ENCODE data around the gene UFM1.
"Not testable (repeated sequence)": the region's sequence is repeated elsewhere in the genome, so short reads cannot be mapped to it uniquely, and the experiment has no call there.

UFM1 gene

DNA sequence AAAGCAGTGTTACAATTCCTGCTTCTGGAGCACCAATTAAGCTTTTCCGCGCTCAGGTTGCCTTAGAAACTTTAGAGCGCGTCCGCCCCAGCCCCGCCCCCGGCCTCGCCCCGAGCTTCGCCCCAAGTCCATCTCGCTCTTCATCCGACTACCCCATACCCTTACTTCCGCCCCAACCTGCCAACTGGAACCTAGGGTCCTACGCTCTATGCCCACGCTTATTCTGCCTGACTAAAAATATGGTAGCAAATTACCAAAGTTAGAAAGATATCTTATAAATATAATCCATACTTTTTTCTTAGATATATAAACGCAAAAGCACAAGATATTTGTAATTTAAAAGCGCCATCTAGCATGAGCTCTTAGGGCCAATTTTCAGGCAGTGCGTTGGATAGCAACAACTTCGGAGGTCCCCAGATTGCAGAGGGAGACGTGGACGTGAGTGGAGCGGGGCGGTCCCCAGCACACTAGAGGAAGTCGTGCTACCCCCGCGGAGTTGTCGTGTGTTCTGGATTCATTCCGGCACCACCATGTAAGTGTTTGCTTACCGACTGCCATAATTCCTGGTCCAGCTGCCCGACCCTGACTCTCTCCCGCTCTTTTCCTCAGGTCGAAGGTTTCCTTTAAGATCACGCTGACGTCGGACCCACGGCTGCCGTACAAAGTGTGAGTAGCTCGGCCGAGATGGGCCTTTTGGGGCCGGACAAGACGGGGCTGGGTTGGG lies at the start of gene UFM1:
Gene UFM1, plus strand, starts transcription at position 462 of the 724 bp plus-strand sequence. Its CDS starts 69 bp downstream, at position 531.
- H3K4me3 ChIP-seq (ENCODE audit: low read depth, low read length): peak within 1 kb of the TSS; percentile 81
- TF ChIP-seq, protein P1, sequence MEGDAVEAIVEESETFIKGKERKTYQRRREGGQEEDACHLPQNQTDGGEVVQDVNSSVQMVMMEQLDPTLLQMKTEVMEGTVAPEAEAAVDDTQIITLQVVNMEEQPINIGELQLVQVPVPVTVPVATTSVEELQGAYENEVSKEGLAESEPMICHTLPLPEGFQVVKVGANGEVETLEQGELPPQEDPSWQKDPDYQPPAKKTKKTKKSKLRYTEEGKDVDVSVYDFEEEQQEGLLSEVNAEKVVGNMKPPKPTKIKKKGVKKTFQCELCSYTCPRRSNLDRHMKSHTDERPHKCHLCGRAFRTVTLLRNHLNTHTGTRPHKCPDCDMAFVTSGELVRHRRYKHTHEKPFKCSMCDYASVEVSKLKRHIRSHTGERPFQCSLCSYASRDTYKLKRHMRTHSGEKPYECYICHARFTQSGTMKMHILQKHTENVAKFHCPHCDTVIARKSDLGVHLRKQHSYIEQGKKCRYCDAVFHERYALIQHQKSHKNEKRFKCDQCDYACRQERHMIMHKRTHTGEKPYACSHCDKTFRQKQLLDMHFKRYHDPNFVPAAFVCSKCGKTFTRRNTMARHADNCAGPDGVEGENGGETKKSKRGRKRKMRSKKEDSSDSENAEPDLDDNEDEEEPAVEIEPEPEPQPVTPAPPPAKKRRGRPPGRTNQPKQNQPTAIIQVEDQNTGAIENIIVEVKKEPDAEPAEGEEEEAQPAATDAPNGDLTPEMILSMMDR (conservative IDR thresholded peaks at IDR 0.05; ENCODE audit: low read depth, low read length): no peak
- peak; percentile 98 for DNase-seq (ENCODE audit: low read depth)

DNA sequence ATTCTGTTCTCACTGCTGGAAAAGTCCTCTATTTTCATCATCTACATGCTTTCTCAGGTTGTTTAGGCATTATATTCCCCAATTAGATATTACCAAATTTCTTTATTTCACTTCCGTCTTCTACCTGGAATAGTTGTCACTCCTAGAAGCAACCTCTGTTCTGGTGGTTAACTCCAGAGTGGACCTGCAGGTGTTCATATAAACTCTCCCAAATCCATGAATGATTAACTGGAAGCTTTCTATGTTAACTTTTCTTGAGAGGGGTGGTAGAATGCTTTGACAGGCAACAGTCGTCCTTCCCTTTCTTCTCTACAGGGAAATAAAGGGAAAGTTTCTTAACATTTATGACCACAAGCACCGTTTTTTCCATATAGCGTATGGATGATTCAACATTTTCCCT lies 48.4 kb upstream of the UFM1 start:
- TF ChIP-seq, protein P1 (conservative IDR thresholded peaks at IDR 0.05; ENCODE audit: low read depth, low read length): no peak
- no peak for DNase-seq (ENCODE audit: low read depth)
- H3K4me3 ChIP-seq (ENCODE audit: low read depth, low read length): no peak overlapping the region

DNA sequence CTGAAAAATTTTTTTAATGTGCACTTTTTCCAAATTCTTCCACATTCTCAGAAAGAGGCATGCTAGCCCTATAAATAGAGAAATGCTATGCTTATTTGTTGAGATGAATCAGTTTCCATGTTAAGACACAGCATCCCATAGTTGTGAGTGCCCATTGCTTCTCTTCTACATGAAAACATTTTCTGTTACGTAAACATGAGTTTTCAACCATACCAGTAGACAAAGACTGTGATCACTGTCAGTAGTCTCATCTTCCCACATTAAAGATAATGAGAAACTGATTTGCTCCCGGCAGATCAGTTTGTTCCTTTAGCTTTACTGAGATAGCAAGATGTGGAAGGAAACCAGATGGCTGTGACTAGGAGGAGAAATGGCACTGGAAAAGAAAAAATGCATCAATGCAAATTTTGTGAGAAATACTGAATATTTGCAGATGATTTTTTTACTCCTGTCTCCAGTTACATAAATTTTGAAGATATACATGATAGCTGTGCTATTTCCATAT lies 45.8 kb upstream of the UFM1 start:
- TF ChIP-seq, protein P1 (conservative IDR thresholded peaks at IDR 0.05; ENCODE audit: low read depth, low read length): no peak

DNA sequence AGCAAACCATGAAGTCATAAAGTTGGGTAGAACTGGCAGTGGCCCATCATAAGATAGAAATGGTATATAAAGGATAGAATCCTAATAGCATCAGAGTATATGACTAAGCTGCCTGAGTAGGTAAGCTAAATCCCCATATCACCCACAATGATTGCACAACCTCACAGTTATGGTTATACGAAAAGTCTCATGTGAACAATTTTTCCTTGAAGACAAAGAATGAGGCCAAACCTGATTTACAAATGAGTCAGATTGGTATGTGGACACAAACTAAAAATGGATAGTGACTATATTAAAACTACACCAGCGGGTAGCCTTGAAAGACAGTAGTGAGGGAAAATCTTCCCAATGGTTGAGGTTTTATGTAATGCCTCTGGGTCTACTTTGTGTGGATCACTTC lies 40.9 kb upstream of the UFM1 start:
- TF ChIP-seq, protein P1 (conservative IDR thresholded peaks at IDR 0.05; ENCODE audit: low read depth, low read length): no peak
- DNase-seq (ENCODE audit: low read depth): peak; percentile 88
- no peak overlapping the region for H3K4me3 ChIP-seq (ENCODE audit: low read depth, low read length)

More for the DNA sequence above, 45.8 kb upstream of the UFM1 start:
- H3K4me3 ChIP-seq (ENCODE audit: low read depth, low read length): no peak overlapping the region
- DNase-seq (ENCODE audit: low read depth): no peak

DNA sequence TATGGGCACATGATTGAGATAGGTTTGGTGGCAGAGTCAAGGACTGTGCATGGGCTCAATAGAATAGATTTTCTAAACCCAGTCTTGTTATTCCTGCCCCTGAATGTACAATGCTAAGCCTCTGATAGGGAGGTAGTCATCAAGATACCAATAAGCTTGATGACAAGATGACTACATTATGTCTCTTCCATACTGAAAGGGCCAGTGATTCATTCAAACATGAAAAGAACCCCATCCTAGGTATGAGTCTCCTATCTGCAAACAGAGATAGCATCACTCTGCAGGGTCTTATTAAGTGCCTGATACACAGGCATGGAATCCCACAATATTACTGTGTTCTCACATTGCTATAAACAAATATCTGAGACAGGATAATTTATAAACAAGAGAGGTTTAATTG lies 40.3 kb upstream of the UFM1 start:
- TF ChIP-seq, protein P1 (conservative IDR thresholded peaks at IDR 0.05; ENCODE audit: low read depth, low read length): no peak
- no peak for DNase-seq (ENCODE audit: low read depth)
- no peak overlapping the region for H3K4me3 ChIP-seq (ENCODE audit: low read depth, low read length)

DNA sequence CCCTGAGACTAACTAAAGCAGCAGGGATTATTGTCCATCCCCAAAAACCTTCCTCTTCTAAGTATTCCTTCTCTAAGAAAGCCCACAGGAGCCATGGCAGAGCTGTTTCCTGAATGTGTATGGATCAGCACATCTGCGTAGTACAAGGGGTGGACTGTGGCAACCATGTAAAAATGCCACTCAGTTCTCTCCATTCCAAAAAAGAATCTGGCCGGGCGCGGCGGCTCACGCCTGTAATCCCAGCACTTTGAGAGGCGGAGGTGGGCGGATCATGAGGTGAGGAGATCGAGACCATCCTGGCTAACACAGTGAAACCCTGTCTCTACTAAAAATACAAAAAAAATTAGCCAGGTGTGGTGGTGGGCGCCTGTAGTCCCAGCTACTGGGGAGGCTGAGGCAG lies 38.5 kb upstream of the UFM1 start:
- H3K4me3 ChIP-seq (ENCODE audit: low read depth, low read length); DNase-seq (ENCODE audit: low read depth): not testable (repeated sequence)

DNA sequence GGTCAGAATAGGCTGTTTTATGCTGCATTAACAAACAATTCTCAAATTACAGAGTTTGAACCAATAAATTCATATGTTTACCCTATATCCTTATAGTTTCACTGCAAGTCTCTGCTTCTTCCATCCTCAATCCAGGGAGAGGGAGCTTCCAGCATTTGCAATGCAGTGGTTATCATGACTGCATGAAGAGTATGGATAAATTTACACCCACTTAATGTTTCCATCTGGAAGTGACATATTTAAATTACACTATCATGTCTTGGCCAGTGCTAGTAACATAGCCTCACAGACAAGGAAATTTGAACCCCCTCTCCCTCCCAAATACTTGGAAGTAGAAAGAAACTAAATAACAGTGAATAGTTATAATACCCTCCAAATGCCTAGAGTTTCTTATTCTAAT lies 33.5 kb upstream of the UFM1 start:
- no peak overlapping the region for H3K4me3 ChIP-seq (ENCODE audit: low read depth, low read length)
- TF ChIP-seq, protein P1 (conservative IDR thresholded peaks at IDR 0.05; ENCODE audit: low read depth, low read length): no peak
- DNase-seq (ENCODE audit: low read depth): no peak

Data from choroid plexus epithelial cell (primary cell).